Activated naive CD4-positive, alpha-beta T cell treated with anti-CD3 and anti-CD28 coated beads for 36 hours (primary cell): ENCODE results near the gene PHKB. TPM values are rescaled to one million over a fixed set of nuclear protein-coding genes. Genes with fewer than 3 reads are reported as not detected.
A peak's percentile ranks its signal among the peaks of the same experiment; 100 is the strongest.

ENCODE experiments used
- CTCF ChIA-PET: fragments of 350-600 bp; sonication (Branson Sonifier 250); formaldehyde crosslinking; loops from one replicate; lab custom pipeline; 2021; ENCODE audit warnings: antibody characterized with exemption; lab: Charles Lee
- DNase-seq: peaks from one replicate; pipeline ENCODE4 v3.0.0-alpha.2; 2020
- H3K27ac Mint-ChIP-seq: one replicate; pipeline ENCODE4 v1.8.0; 2021; ENCODE audit warnings: mild to moderate bottlenecking, mixed read lengths
- H3K27me3 Mint-ChIP-seq: one replicate; pipeline ENCODE4 v1.8.0; 2021; ENCODE audit warnings: low read depth, mixed read lengths
- H3K36me3 Mint-ChIP-seq: one replicate; pipeline ENCODE4 v1.8.0; 2021; ENCODE audit warnings: low read depth, mixed read lengths
- H3K4me1 Mint-ChIP-seq: one replicate; pipeline ENCODE4 v1.8.0; 2021; ENCODE audit warnings: low read depth, mixed read lengths
- H3K4me3 Mint-ChIP-seq: one replicate; pipeline ENCODE4 v1.8.0; 2021; ENCODE audit warnings: mild to moderate bottlenecking, moderate library complexity, mixed read lengths
- H3K9me3 Mint-ChIP-seq: one replicate; pipeline ENCODE4 v1.8.0; 2021; ENCODE audit warnings: mixed read lengths
- intact Hi-C: fragments of 100-400 bp; cut with micrococcal nuclease; formaldehyde crosslinking; loops from one replicate; pipeline ENCODE4 v1.15.1; 2023
- total RNA-seq, 2 experiments: library from RNA; stranded (reverse); gene quantifications; one replicate each; pipeline ENCODE4 v1.2.3, GENCODE V29; 2021

The PHKB gene
- total RNA-seq, 2 experiments from 2014 or later, result 22.5 to 25.3 TPM

GRCh38 chr16:47578573-47578972, 117.4 kb downstream of the PHKB start:
- CTCF ChIA-PET, result interaction anchor here (0.9 kb wide), 1 partner anchor 10 kb away, joined by 3 read pairs; no protein-coding TSS in a partner anchor
- Mint-ChIP-seq H3K4me1 (peaks cover 43% of the 10 kb centered on the region), H3K27ac (peak overlapping the region; percentile 60), H3K4me3 (no peak overlapping the region), H3K27me3 (no peaks in the 10 kb centered on the region), H3K36me3 (peaks cover 28% of the 10 kb centered on the region), H3K9me3 (no peaks in the 10 kb centered on the region)
- no peak for DNase-seq
- intact Hi-C loops, result loop anchor here (1.0 to 10.0 kb wide), 6 partner anchors 40 to 754 kb away; partner anchors contain the start of gene NETO2

- CTCF ChIA-PET, result no interaction called here
- Mint-ChIP-seq H3K4me1 (peaks cover 22% of the 10 kb centered on the region), H3K36me3 (peaks cover 24% of the 10 kb centered on the region), H3K4me3 (no peak overlapping the region), H3K27me3 (no peaks in the 10 kb centered on the region), H3K9me3 (no peaks in the 10 kb centered on the region), H3K27ac (no peak overlapping the region)
- intact Hi-C loops, result no loop called here
- no peak for DNase-seq
These were observed 120.0 kb downstream of the PHKB start for GRCh38 chr16:47581114-47581513.

DNA sequence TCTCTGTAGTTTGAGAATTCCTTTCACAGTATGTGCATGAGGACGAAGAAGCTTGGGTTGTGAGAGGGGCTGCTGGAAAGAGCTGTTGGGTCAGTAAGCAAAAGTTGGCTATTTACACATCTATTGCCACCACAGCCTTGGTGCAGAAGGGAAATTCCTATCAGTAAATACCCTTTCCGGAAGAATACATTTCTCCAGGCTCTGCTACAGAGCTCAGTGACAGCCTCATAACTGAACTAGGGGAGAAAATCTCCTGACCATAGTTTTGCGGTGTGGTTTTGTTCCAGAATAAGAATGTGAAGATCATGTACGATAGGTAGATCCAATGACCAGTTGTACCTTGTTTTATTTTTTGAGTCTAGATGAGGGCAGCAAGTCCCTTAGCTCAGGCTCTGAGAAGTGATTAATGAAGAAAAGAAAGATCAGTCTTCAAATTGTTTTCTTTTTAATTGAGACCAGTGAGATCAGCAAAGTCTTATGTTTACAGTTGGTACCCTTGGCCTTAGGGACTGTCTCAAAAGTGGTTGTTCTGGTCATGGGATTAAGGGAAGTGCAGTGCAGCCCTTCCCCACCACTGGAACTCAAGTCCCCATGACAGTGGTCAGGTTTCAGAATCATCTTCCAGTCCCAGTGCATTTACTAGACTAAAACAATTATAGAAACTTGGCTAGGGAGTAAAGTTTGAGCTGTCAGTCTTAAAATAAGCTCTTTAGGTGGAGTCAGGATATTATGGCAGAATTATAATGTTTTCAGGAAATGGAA, 123.5 kb downstream of the PHKB start:
- no peak overlapping the region for H3K27ac Mint-ChIP-seq
- CTCF ChIA-PET, result interaction anchor here (0.6 kb wide), 1 partner anchor 104 kb away, joined by 3 read pairs; no protein-coding TSS in a partner anchor
- no peaks in the 10 kb centered on the region for H3K9me3 Mint-ChIP-seq
- no peaks in the 10 kb centered on the region for H3K4me1 Mint-ChIP-seq
- peaks cover 7% of the 10 kb centered on the region for H3K36me3 Mint-ChIP-seq
- no peak for DNase-seq
- H3K4me3 Mint-ChIP-seq, result no peak overlapping the region
- no peaks in the 10 kb centered on the region for H3K27me3 Mint-ChIP-seq
- intact Hi-C loops, result no loop called here

GRCh38 chr16:47586121-47586520, 125.0 kb downstream of the PHKB start:
- CTCF ChIA-PET, result interaction anchor here (0.7 kb wide), 1 partner anchor 658 kb away, joined by 3 read pairs; the partner anchor contains the start of gene LONP2
- H3K27ac Mint-ChIP-seq, result no peak overlapping the region
- H3K4me3 Mint-ChIP-seq, result no peak overlapping the region

DNA sequence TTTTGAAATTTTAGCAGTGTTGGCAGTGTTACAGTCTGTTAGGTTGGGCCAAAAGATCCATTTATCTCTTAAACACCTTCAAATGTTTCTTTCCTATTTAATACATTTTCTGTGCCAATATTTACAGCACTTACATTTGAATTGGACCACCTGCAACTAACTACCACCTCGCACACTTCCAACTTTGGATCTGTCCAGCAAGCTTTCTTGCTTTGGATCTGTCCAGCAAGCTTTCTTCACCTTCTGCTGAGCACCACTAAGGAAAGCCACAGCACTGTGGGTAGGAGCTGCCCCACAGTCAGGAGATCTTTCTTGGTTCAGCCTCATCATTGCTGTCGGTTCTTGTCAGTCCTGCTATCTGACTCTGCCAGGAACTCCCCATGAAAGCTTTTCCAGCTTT, 129.3 kb downstream of the PHKB start:
- Mint-ChIP-seq H3K4me1 (no peaks in the 10 kb centered on the region), H3K4me3 (no peak overlapping the region), H3K9me3 (no peaks in the 10 kb centered on the region), H3K27me3 (no peaks in the 10 kb centered on the region), H3K36me3 (peaks cover 23% of the 10 kb centered on the region), H3K27ac (no peak overlapping the region)
- no peak for DNase-seq
- CTCF ChIA-PET, result interaction anchor here (0.6 to 0.7 kb wide), 2 partner anchors 13 to 530 kb away, joined by 5 to 8 read pairs; no protein-coding TSS in a partner anchor
- intact Hi-C loops, result no loop called here

More at GRCh38 chr16:47586121-47586520, 125.0 kb downstream of the PHKB start:
- peaks cover 16% of the 10 kb centered on the region for H3K36me3 Mint-ChIP-seq
- H3K27me3 Mint-ChIP-seq, result no peaks in the 10 kb centered on the region
- H3K4me1 Mint-ChIP-seq, result no peaks in the 10 kb centered on the region
- DNase-seq, result no peak
- intact Hi-C loops, result no loop called here
- no peaks in the 10 kb centered on the region for H3K9me3 Mint-ChIP-seq

DNA sequence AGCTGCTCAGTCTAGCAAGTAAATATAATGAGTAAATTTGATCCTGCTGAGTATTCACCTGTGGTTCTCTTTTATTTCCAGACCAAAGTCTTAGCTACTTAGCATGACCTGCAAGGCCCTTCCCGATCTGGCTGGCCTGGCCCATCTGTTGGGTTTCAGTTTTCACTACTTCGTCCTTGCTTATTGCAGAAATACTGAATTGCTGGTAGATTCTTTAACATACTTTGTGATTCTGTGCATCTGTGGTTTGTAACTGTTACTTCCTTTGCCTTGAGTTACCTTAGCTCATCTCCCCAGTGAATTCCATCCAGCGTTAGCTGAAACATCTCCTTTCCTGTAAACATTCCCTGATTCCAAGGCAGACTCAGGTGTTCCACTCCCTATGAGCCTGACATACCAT, 131.1 kb downstream of the PHKB start:
- Mint-ChIP-seq H3K4me1 (no peaks in the 10 kb centered on the region), H3K36me3 (peaks cover 23% of the 10 kb centered on the region), H3K27ac (no peak overlapping the region), H3K9me3 (no peaks in the 10 kb centered on the region), H3K4me3 (no peak overlapping the region), H3K27me3 (no peaks in the 10 kb centered on the region)
- no peak for DNase-seq
- intact Hi-C loops, result no loop called here
- CTCF ChIA-PET, result interaction anchor here (0.6 to 0.7 kb wide), 2 partner anchors 152 to 918 kb away, joined by 3 read pairs; no protein-coding TSS in a partner anchor

GRCh38 chr16:47599512-47599911, 138.4 kb downstream of the PHKB start:
- intact Hi-C loops, result no loop called here
- Mint-ChIP-seq H3K36me3 (peaks cover 15% of the 10 kb centered on the region), H3K27ac (no peak overlapping the region), H3K27me3 (no peaks in the 10 kb centered on the region), H3K4me1 (no peaks in the 10 kb centered on the region), H3K9me3 (no peaks in the 10 kb centered on the region), H3K4me3 (no peak overlapping the region)
- DNase-seq, result no peak
- CTCF ChIA-PET, result no interaction called here

GRCh38 chr16:47600376-47600775, 139.2 kb downstream of the PHKB start:
- Mint-ChIP-seq H3K27ac (no peak overlapping the region), H3K4me1 (no peaks in the 10 kb centered on the region), H3K27me3 (no peaks in the 10 kb centered on the region), H3K4me3 (no peak overlapping the region), H3K9me3 (no peaks in the 10 kb centered on the region), H3K36me3 (peaks cover 15% of the 10 kb centered on the region)
- no peak for DNase-seq
- CTCF ChIA-PET, result interaction anchor here (0.7 kb wide), 1 partner anchor 138 kb away, joined by 3 read pairs; no protein-coding TSS in a partner anchor
- intact Hi-C loops, result no loop called here

DNA sequence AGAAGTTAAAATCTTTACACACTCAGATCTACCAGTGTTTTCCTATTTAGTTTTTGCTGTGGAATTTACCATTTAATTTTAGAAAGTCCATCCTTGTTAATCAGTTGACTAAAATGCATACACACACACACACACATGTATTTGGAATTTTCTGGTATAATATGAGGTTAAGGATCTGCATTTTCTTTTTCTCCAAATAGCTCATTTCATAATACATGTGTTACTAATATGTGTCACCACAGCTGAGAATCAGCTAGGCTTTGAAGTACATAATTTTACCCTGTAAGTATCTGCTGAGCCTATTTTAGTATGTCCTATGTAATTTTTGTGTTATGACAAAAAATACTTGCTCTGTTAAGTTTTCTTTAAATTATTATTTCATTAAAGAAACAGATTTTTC, 143.2 kb downstream of the PHKB start:
- no peak overlapping the region for H3K4me3 Mint-ChIP-seq
- intact Hi-C loops, result no loop called here
- peaks cover 4% of the 10 kb centered on the region for H3K9me3 Mint-ChIP-seq
- no peak overlapping the region for H3K27ac Mint-ChIP-seq
- no peaks in the 10 kb centered on the region for H3K4me1 Mint-ChIP-seq
- H3K36me3 Mint-ChIP-seq, result peaks cover 21% of the 10 kb centered on the region
- DNase-seq, result no peak
- CTCF ChIA-PET, result no interaction called here
- H3K27me3 Mint-ChIP-seq, result no peaks in the 10 kb centered on the region

DNA sequence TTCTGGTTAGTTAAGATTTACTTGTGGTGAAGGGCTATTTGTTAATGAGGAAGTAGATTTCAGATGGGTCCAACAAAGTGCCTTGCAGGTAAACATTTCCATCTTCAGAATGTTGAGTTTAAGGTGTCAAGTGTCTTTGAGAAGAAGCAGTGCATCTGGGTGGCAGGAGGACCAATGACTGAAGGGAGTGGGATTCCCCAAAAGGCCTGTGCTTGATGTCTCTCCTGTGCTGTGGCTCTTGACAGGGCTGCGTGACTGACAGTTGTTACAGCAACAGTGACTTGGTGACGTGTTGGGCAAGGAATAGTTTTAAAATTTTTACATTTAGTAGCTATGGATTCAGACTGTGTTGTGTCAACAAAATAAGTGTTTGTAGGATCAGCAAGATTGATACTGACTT, 149.9 kb downstream of the PHKB start:
- H3K9me3 Mint-ChIP-seq, result peaks cover 4% of the 10 kb centered on the region
- intact Hi-C loops, result no loop called here
- H3K4me1 Mint-ChIP-seq, result no peaks in the 10 kb centered on the region
- H3K27ac Mint-ChIP-seq, result no peak overlapping the region
- no peaks in the 10 kb centered on the region for H3K27me3 Mint-ChIP-seq
- H3K4me3 Mint-ChIP-seq, result no peak overlapping the region
- CTCF ChIA-PET, result no interaction called here
- DNase-seq, result no peak
- H3K36me3 Mint-ChIP-seq, result peaks cover 47% of the 10 kb centered on the region

GRCh38 chr16:47611848-47612493, 150.8 kb downstream of the PHKB start:
- CTCF ChIA-PET, result no interaction called here

GRCh38 chr16:47612711-47613110, 151.6 kb downstream of the PHKB start:
- Mint-ChIP-seq H3K4me3 (no peak overlapping the region), H3K9me3 (peaks cover 2% of the 10 kb centered on the region), H3K27ac (no peak overlapping the region), H3K27me3 (no peaks in the 10 kb centered on the region), H3K36me3 (peaks cover 37% of the 10 kb centered on the region), H3K4me1 (peaks cover 2% of the 10 kb centered on the region)
- intact Hi-C loops, result no loop called here
- CTCF ChIA-PET, result no interaction called here
- no peak for DNase-seq

More at GRCh38 chr16:47611848-47612493, 150.8 kb downstream of the PHKB start:
- H3K27ac Mint-ChIP-seq, result no peak overlapping the region
- H3K4me3 Mint-ChIP-seq, result no peak overlapping the region
- H3K9me3 Mint-ChIP-seq, result peaks cover 4% of the 10 kb centered on the region
- H3K27me3 Mint-ChIP-seq, result no peaks in the 10 kb centered on the region
- no peak for DNase-seq
- peaks cover 42% of the 10 kb centered on the region for H3K36me3 Mint-ChIP-seq
- H3K4me1 Mint-ChIP-seq, result no peaks in the 10 kb centered on the region
- intact Hi-C loops, result no loop called here
